Activated CD8-positive, alpha-beta T cell treated with anti-CD3 and anti-CD28 coated beads, Interleukin-2, amount 10 ng/mL, durations not matched to agents 7 days and 5 days (primary cell): ENCODE data around the gene NAXD. TPM values are rescaled to one million over a fixed set of nuclear protein-coding genes. Genes with fewer than 3 reads are reported as not detected.

Source experiments
- ATAC-seq: fragments of 150-1000 bp; cut with Tn5 transposase; one replicate; pipeline ENCODE4 v1.10.0; 2021; ENCODE audit warnings: moderate library complexity
- CTCF ChIA-PET: fragments of 350-600 bp; sonication (Branson Sonifier 250); formaldehyde crosslinking; loops from one replicate; lab custom pipeline; 2021; ENCODE audit warnings: antibody characterized with exemption; lab: Charles Lee
- POLR2A ChIA-PET: fragments of 350-600 bp; sonication (Branson Sonifier 250); formaldehyde crosslinking; loops from one replicate; lab custom pipeline; 2021; ENCODE audit warnings: antibody characterized with exemption; lab: Charles Lee
- DNase-seq: peaks from one replicate; pipeline ENCODE4 v3.0.0-alpha.2; 2020
- H3K27ac Mint-ChIP-seq: one replicate; pipeline ENCODE4 v1.8.0; 2021; ENCODE audit warnings: mild to moderate bottlenecking, mixed read lengths
- H3K27me3 Mint-ChIP-seq: one replicate; pipeline ENCODE4 v1.8.0; 2021; ENCODE audit warnings: low read depth, mixed read lengths
- H3K36me3 Mint-ChIP-seq: one replicate; pipeline ENCODE4 v1.8.0; 2021; ENCODE audit warnings: low read depth, mixed read lengths
- H3K4me1 Mint-ChIP-seq: one replicate; pipeline ENCODE4 v1.8.0; 2021; ENCODE audit warnings: low read depth, mixed read lengths
- H3K4me3 Mint-ChIP-seq: one replicate; pipeline ENCODE4 v1.8.0; 2021; ENCODE audit warnings: mild to moderate bottlenecking, mixed read lengths
- H3K9me3 Mint-ChIP-seq: one replicate; pipeline ENCODE4 v1.8.0; 2022; ENCODE audit warnings: mixed read lengths; ENCODE audit not compliant: insufficient read depth
- total RNA-seq, 2 experiments: library from RNA; stranded (reverse); gene quantifications; one replicate each; pipeline ENCODE4 v1.2.3, GENCODE V29; 2021

The NAXD gene
- total RNA-seq, 2 experiments from 2014 or later = 23.7 to 24.3 TPM

GRCh38 chr13:110641055-110642015 lies 26.0 kb downstream of the NAXD start:
- H3K36me3 Mint-ChIP-seq = peaks cover 53% of the 10 kb centered on the region
- H3K4me3 Mint-ChIP-seq = no peak overlapping the region
- ATAC-seq (no peak), DNase-seq (no peak)
- no peaks in the 10 kb centered on the region for H3K9me3 Mint-ChIP-seq
- CTCF ChIA-PET = no interaction called here
- no peaks in the 10 kb centered on the region for H3K27me3 Mint-ChIP-seq
- H3K27ac Mint-ChIP-seq = no peak overlapping the region
- POLR2A ChIA-PET = no interaction called here
- H3K4me1 Mint-ChIP-seq = peaks cover 11% of the 10 kb centered on the region

GRCh38 chr13:110642291-110642981 lies 27.1 kb downstream of the NAXD start:
- ATAC-seq = no peak
- Mint-ChIP-seq H3K27me3 (no peaks in the 10 kb centered on the region), H3K4me3 (no peak overlapping the region), H3K9me3 (no peaks in the 10 kb centered on the region), H3K27ac (no peak overlapping the region), H3K4me1 (peaks cover 11% of the 10 kb centered on the region), H3K36me3 (peaks cover 48% of the 10 kb centered on the region)
- DNase-seq = no peak
- ChIA-PET CTCF (no interaction called here), POLR2A (no interaction called here)

GRCh38 chr13:110643324-110643723 lies 28.0 kb downstream of the NAXD start:
- H3K36me3 Mint-ChIP-seq = peaks cover 48% of the 10 kb centered on the region
- no peaks in the 10 kb centered on the region for H3K9me3 Mint-ChIP-seq
- CTCF ChIA-PET = no interaction called here
- no peak for ATAC-seq
- no peak overlapping the region for H3K27ac Mint-ChIP-seq
- DNase-seq = no peak
- H3K27me3 Mint-ChIP-seq = no peaks in the 10 kb centered on the region
- peaks cover 11% of the 10 kb centered on the region for H3K4me1 Mint-ChIP-seq
- no peak overlapping the region for H3K4me3 Mint-ChIP-seq
- POLR2A ChIA-PET = no interaction called here

DNA sequence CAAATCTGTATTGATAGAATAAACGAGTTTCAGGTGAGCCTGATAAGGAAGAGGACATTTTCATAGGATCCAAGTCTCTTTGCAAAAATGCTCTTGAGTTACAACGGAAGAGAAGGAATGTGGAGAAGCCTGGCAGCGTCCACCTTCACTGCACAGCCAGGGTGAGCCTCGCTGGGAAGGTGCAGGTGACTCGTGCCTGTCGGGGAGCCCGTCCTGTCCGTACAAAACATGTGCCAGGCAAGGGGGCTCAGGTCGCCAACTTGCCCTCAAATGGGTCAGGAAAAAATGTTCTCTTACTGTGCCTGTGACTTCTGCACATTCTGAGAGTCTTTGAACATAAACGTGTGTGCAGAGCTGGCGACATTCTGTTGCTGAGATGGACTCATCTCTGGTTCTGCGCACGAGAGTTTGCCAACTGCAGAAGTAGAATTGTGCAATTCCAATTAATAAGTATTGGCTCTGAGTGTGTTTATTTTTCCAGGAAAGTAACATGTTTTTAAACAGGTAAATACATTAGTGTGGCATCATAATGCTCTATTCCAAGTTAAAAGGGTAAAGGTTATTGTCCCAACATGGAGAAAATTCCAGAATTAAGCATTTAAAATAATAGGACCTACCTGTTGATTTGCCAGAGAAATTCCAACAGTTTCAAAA lies 28.6 kb downstream of the NAXD start:
- CTCF ChIA-PET = interaction anchor here (1.1 to 1.5 kb wide), 11 partner anchors 11 to 270 kb away, joined by 3 to 9 read pairs (median 5); no protein-coding TSS in a partner anchor
- Mint-ChIP-seq H3K27me3 (no peaks in the 10 kb centered on the region), H3K4me3 (no peak overlapping the region), H3K27ac (no peak overlapping the region), H3K4me1 (peaks cover 11% of the 10 kb centered on the region), H3K9me3 (no peaks in the 10 kb centered on the region), H3K36me3 (peaks cover 45% of the 10 kb centered on the region)
- ATAC-seq = no peak
- DNase-seq = no peak
- POLR2A ChIA-PET = no interaction called here

GRCh38 chr13:110644892-110645521 lies 29.7 kb downstream of the NAXD start:
- peaks cover 38% of the 10 kb centered on the region for H3K36me3 Mint-ChIP-seq
- H3K9me3 Mint-ChIP-seq = no peaks in the 10 kb centered on the region
- ChIA-PET POLR2A (interaction anchor here (0.9 to 1.3 kb wide), 3 partner anchors 68 to 269 kb away, joined by 3 to 9 read pairs (median 4); no protein-coding TSS in a partner anchor), CTCF (interaction anchor here (0.6 to 1.5 kb wide), 19 partner anchors 10 to 268 kb away, joined by 3 to 9 read pairs (median 4); partner anchors contain the start of gene CARS2)
- H3K4me1 Mint-ChIP-seq = peaks cover 11% of the 10 kb centered on the region
- DNase-seq (peak; percentile 80), ATAC-seq (peak; percentile 96)
- no peak overlapping the region for H3K4me3 Mint-ChIP-seq
- H3K27me3 Mint-ChIP-seq = no peaks in the 10 kb centered on the region
- H3K27ac Mint-ChIP-seq = peak overlapping the region; percentile 52

DNA sequence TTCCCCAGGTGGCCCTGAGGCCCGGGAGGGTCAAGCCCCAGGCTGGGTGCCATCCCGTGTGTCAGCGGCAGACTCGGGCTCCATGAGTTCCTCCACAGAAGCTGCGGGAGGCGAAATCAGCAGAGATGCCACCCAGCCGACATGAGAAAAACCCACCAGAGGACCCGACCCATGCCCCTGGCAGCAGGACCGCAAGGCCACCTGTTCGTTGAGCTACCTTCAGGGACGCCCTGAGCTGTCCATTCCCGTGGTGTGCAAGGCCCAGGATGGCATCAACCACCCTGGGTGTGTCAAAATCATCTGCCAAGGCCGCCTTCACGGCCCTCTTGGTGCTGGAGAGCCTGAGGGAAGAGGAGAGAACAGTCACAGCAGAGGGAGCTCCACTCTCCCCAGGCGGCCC lies 30.4 kb downstream of the NAXD start:
- no peaks in the 10 kb centered on the region for H3K9me3 Mint-ChIP-seq
- DNase-seq = no peak
- H3K27me3 Mint-ChIP-seq = no peaks in the 10 kb centered on the region
- no peak overlapping the region for H3K27ac Mint-ChIP-seq
- ATAC-seq = no peak
- H3K4me3 Mint-ChIP-seq = no peak overlapping the region
- peaks cover 38% of the 10 kb centered on the region for H3K36me3 Mint-ChIP-seq
- peaks cover 11% of the 10 kb centered on the region for H3K4me1 Mint-ChIP-seq
- POLR2A ChIA-PET = interaction anchor here (1.2 to 1.3 kb wide), 2 partner anchors 67 to 69 kb away, joined by 4 to 9 read pairs; no protein-coding TSS in a partner anchor
- CTCF ChIA-PET = interaction anchor here (1.4 to 1.5 kb wide), 3 partner anchors 9 to 52 kb away, joined by 4 to 7 read pairs (median 4); no protein-coding TSS in a partner anchor

GRCh38 chr13:110646442-110647364 lies 31.4 kb downstream of the NAXD start:
- H3K27me3 Mint-ChIP-seq = no peaks in the 10 kb centered on the region
- H3K9me3 Mint-ChIP-seq = no peaks in the 10 kb centered on the region
- ATAC-seq = no peak
- CTCF ChIA-PET = no interaction called here
- POLR2A ChIA-PET = no interaction called here
- peak overlapping the region; percentile 4 for H3K27ac Mint-ChIP-seq
- no peak overlapping the region for H3K4me3 Mint-ChIP-seq
- peaks cover 37% of the 10 kb centered on the region for H3K36me3 Mint-ChIP-seq
- H3K4me1 Mint-ChIP-seq = peaks cover 11% of the 10 kb centered on the region
- no peak for DNase-seq

GRCh38 chr13:110647365-110647737 lies 32.0 kb downstream of the NAXD start:
- peaks cover 37% of the 10 kb centered on the region for H3K36me3 Mint-ChIP-seq
- H3K27ac Mint-ChIP-seq = no peak overlapping the region
- H3K4me3 Mint-ChIP-seq = no peak overlapping the region
- DNase-seq (no peak), ATAC-seq (no peak)
- POLR2A ChIA-PET = no interaction called here
- H3K4me1 Mint-ChIP-seq = peaks cover 11% of the 10 kb centered on the region
- H3K9me3 Mint-ChIP-seq = no peaks in the 10 kb centered on the region
- H3K27me3 Mint-ChIP-seq = no peaks in the 10 kb centered on the region
- CTCF ChIA-PET = no interaction called here

DNA sequence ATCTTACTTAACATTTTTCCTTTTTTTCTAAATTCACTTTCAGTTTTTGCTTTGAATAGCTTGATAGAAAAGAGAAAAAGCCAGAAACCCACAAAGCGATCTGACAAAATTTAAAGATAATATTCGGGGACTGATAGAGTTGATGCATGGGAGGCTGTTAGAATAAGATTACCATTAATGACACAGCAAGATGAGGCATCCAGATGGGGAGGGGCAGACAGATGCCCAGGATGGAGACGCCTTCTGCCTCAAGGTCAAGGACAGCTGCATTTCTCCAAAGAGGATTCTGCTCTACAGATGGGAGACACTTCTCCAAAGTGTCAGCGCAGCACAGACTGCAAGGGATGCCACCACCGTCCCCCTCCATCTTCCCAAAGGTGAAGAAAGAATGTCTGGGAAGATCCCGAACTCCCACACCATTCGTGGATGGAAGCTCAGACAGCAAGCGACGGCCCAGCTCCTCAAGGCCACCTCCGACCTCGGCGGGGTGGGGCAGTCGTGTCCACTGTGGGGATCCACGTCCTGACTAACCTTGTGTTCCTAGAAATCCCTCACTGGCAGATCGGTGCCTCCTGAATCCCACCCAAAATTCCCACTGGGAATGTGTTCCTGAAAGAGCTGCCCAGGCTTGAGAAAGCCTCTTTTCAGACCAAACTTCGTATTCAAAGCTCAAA lies 32.9 kb downstream of the NAXD start:
- DNase-seq = no peak
- Mint-ChIP-seq H3K27ac (no peak overlapping the region), H3K9me3 (no peaks in the 10 kb centered on the region), H3K4me1 (peaks cover 12% of the 10 kb centered on the region), H3K4me3 (no peak overlapping the region), H3K36me3 (peaks cover 30% of the 10 kb centered on the region), H3K27me3 (no peaks in the 10 kb centered on the region)
- CTCF ChIA-PET = interaction anchor here (1.6 kb wide), 1 partner anchor 9 kb away, joined by 7 read pairs; no protein-coding TSS in a partner anchor
- no peak for ATAC-seq
- POLR2A ChIA-PET = interaction anchor here (0.8 kb wide), 1 partner anchor 67 kb away, joined by 4 read pairs; no protein-coding TSS in a partner anchor

DNA sequence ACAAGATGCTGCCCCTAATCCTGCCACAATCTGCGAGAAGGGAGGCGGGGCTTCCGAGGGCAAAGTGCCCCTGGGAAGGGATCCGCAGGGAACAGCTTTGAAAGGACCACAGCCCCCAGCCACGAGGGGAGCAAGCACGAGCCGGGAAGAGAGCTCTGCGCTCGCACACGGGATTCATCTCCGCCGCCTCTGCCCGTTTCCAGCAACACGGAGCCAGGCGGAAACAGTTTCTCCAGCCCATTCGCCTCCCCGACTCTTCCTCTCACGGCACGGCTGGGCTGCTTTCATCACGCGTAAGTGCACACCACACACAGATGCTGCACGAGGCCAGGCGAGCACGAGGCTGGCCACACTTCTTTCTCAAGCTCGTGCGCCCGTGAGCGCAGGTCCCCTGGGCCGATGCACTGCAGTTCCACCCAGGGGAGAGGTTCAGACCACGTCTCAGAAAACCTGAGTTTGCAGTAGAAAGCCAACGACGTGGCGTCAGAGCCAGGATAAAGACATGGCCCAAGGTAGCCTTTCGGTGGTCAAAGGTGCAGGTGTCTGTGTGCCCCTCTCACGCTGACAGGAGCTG lies 33.6 kb downstream of the NAXD start:
- no peak for ATAC-seq

More for the DNA sequence above, 33.6 kb downstream of the NAXD start:
- H3K27me3 Mint-ChIP-seq = no peaks in the 10 kb centered on the region
- H3K4me3 Mint-ChIP-seq = no peak overlapping the region
- peaks cover 14% of the 10 kb centered on the region for H3K4me1 Mint-ChIP-seq
- ChIA-PET POLR2A (interaction anchor here (0.8 kb wide), 1 partner anchor 66 kb away, joined by 4 read pairs; no protein-coding TSS in a partner anchor), CTCF (interaction anchor here (1.6 kb wide), 1 partner anchor 10 kb away, joined by 7 read pairs; no protein-coding TSS in a partner anchor)
- no peaks in the 10 kb centered on the region for H3K9me3 Mint-ChIP-seq
- DNase-seq = no peak
- no peak overlapping the region for H3K27ac Mint-ChIP-seq
- H3K36me3 Mint-ChIP-seq = peaks cover 32% of the 10 kb centered on the region
